HG03342 (cell line): ENCODE data around the gene CHD5.
A peak's percentile ranks its signal among the peaks of the same experiment; 100 is the strongest.

Experiments
- ATAC-seq: cut with Tn5 transposase; IDR thresholded peaks from one replicate; pipeline ENCODE4 v1.9.1; 2021; ENCODE audit warnings: mild to moderate bottlenecking, moderate library complexity; ENCODE audit not compliant: unreplicated experiment

Gene CHD5

GRCh38 chr1:6202256-6202655 lies 22.1 kb upstream of the CHD5 start:
- no peak for ATAC-seq

DNA sequence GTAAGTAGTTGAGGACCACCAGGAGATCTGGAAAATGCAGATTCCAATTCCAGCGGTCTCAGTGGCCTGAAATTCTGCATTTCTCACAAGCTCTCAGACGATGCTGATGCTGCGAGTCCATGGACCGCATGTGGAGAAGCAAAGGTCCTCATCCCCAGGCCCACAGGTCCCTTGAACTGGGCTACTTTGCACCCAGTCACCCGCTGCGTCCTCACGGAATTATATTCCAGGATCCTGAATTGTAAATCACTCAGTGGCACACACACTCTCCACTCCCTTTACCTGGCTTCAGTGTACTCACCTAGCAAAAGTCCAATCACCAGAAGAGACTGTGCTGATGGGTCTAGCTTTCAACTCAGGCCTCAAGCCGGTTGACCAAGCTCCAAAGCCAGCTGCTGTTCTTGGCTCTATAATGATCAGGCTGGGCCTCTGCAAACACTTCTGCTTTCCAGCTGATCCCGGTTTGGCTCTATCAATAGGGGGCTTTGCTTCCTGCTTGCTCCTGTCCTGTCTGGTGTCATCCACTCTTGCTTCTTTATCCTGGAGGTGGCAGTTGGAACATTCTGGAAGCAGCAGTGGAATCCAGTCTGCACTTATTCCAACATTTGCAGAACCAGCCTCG lies 20.2 kb upstream of the CHD5 start:
- no peak for ATAC-seq

- peak; percentile 94 for ATAC-seq
Observed at GRCh38 chr1:6199298-6200187, 19.4 kb upstream of the CHD5 start, which contains the start of gene RPL22. RPL22 (minus strand) TSS chr1:6199595; CDS start chr1:6199573, 22 bp downstream.

- ATAC-seq, result peak; percentile 26
Observed at GRCh38 chr1:6198646-6199297, 18.7 kb upstream of the CHD5 start.

- no peak for ATAC-seq
Observed at GRCh38 chr1:6197746-6198427, 17.8 kb upstream of the CHD5 start.

DNA sequence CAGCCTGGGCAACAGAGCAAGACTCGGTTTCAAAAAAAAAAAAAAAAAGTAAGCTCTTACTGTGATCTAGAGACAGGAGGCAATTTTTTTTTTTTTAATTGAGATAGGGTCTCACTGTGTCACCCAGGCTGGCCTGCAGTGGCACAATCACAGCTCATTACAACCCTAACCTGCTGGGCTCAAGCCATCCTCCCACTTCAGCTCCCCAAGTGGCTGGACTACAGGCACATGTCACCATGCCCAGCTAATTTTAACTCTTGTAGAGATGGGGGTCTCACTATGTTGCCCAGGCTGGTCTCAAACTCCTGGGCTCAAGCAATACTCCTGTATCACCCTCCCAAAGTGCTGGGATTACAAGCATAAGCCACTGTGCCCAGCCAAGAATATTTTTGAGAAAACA lies 11.8 kb upstream of the CHD5 start:
- ATAC-seq, result no peak

DNA sequence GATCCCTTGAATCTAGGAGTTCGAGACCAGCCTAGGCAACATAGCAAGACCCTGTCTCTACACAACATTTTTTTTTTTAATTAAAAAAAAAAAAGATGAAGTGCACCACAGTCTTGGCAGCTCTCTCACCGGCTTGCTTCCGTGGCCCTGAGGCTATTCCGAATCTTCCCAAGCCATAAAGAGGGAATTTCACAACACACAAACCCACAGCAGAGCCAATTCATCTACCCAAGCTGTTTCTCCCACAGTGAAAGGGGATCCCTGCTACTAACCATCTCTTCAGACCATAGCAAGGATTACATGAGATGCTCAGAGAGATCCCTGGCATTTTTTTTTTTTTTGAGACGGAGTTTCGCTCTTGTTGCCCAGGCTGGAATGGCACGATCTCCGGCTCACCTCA lies 8.3 kb upstream of the CHD5 start:
- no peak for ATAC-seq

GRCh38 chr1:6185635-6186382 lies 5.7 kb upstream of the CHD5 start:
- ATAC-seq, result no peak

DNA sequence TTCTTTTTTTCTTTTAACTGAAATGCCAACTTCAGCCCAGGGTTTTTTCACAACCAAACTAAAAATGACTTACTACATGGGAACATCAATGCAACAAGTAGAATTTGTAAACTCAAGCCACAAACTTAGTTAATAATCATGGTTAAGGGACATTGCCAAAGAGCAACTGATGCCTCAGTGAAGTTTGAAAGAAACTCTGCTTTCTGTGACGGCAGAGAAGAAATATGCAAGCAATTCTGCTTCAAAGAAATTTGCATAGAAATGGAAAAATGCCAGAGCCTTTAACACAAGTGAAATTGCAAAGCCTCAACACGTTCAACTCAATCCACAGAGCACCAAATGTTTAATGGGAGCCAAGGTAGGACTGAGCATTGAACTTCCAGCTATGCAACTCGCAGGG lies 5.0 kb upstream of the CHD5 start:
- no peak for ATAC-seq

DNA sequence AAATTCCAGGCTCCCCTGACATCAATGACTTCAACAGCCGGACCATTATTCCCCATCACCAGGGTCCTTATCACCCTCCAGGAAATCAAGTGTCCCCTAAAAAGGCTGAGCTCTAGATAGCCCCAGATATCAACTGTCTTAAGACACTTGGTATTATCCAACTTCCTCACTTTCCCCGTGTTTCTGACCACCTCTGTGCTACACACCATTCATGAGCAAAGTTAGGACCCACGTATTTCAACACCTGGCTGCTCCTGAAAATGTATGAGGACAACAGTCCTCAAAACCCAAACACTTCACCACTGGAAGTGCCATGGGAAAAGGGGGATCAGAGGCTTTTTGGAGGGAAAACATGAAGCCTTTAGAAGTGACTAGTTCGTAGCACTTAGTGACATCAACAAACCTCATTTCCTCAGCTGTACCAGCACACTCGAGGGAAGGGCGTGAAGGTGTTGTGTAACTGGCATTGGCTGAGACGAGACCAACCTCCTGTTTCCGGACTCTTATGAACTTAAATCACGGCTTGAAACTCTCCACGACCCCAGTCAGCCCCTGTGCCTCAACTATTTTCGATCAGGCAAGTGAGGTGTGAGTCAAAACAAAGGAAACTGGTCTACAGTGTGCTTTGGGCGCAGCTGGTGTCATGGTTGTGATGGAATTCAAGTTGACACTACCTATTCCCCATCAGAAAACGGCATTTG lies 4.1 kb upstream of the CHD5 start:
- no peak for ATAC-seq

GRCh38 chr1:6183520-6183989 lies 3.4 kb upstream of the CHD5 start:
- ATAC-seq, result no peak

DNA sequence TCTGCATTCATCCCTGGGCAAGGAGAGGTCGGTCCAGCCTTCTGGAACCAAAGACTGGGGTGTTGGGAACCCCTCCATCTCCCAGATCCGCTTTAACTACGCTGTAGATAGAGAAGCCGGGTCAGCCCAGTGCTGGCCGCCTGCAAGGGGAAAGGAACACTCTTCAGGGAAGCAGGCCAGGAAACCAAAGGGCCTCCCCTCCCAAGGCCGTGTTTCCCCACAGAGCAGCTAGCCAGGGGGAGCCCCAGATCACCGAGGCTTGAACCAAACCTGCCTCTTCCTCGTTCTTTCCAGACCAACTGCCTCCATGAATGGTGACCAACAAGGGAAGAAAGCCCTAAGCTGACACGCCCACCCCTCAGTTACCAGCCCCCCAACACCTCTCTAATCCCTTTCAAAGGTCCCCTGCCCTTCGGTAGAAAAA lies 1.2 kb upstream of the CHD5 start:
- no peak for ATAC-seq

GRCh38 chr1:6180707-6181311 lies 688 bp upstream of the CHD5 start:
- ATAC-seq, result no peak

DNA sequence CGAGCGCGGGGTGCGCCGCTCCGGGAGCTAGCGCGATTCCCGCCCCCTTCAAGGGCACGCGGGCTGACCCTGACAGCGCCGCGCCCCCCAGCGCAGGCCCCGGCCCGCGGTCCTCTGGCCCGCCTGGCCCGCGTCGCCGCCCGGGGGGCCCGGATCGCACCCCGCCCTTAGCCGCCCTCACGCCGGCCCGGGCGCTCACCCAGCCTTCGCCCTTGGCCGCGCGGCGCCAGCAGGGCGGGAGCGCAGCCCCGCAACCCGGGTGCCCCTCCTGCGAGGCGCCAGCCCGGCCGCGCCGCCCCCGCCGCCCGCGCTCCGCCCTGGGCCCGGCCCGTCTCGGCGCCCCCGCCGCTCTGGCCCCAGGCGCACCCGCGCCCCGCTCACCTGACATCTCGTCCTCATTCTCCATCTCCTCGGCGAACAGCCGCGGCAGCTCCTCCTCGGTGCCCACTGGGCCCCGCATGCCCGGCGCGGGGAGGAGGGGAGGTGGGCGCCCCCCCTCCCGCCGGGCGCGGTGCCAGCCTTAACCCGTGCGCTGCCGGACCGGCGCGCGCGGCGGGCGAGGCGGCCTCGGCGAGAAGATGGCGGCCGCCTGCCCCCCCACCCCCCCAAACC lies 451 bp downstream of the CHD5 start:
- no peak for ATAC-seq

DNA sequence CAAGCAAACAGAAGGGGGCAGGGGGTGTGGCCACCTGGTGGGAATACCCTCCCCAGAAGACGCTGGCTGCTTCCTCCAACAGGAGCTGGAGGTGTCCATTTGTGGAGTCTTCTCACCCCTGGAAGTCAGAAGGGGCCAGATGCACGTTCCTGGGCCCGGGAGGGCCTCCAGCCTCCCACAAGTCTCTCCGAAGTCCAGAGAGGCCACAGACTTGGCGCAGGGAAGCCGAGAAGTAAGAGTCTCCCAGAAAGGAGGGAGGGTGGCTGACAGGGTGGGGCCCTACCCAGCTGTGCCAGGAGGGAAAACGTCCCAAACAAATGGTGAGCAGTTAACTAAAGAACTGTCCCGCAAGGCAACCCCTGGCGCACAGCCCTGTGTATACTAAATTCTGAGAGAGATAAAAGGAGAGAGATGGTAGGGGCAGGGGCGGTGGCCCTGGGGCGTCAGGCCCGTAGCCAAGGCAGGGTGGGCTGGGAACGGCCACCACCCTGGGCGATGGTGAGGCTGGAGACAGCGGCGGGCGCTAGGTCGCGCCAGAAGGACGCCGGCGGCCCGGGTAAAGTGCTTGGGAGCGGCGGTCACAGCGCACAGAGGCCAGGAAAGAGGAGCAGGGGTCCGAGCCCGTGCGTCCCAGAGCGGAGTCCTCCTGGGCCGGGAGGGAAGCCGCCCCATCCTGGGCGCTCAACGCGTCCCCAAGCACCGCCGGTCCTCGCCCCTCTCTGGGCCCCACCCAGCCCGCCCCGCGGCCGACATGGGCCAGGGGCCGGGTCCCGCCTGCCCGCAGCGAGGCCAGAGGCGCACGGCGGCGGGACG lies 1.2 kb downstream of the CHD5 start:
- no peak for ATAC-seq

DNA sequence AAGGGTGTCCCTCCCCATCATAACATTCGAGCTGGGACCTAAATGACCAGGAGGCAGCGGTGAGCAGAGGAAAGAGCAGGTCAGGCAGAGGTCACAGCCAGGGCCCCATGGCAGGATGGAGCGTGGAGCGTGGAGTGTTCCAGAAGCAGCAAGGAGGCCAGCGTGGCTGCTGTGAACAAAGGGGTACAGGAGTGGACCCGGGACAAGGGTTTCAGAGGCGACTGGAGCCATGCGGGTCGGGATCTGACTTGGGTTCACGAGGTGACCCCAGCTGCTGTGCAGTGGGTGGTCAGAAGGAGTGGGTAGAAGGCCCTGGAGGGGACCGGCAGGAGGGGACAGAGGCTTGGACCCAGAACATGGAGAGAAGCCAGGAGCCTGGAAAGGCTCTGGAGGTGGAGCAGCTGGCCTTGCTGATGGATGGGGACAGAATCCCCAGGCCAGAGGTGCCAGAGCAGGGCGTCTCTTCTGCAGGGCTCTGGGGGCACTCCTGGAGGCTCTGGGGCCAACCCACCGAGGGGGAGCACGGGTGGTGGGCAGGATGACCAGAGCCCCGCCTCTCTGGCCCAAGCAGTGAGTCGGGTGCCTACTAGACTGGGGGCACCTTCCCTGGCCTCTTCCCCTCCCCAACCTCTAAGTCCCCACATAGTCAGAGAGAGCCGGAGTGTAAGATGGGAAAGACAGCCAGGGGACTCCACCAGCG lies 2.3 kb downstream of the CHD5 start:
- ATAC-seq, result no peak

DNA sequence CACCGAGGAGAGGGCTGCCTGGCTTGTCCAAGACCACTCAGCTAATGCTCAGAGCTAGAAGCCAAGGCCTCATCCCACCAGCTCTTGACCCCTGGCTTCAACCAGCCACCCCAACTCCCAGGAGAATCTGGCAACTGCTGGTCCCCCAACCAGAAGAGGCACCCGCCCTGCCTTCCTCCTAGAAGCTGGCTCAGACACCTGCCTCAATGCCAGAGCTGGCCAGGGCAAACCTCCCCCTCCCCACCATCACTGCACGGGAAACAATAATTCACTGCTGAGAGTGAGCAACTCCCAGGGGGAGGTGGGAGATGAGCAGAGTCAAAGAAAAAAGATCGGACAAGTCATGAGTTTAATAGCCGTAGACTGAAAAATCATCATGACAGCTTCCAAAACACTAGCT lies 3.3 kb downstream of the CHD5 start:
- ATAC-seq, result no peak
